Stimulated activated CD4-positive, alpha-beta T cell treated with anti-CD3 and anti-CD28 coated beads, Interleukin-4, amount 100 ng/mL, for 48 hours (primary cell): ENCODE results near the gene ACRBP.
"Not testable (repeated sequence)": the region's sequence is repeated elsewhere in the genome, so short reads cannot be mapped to it uniquely, and the experiment has no call there.

Experiments
- DNase-seq, 2 donors: peaks; one replicate each; pipeline ENCODE4 v3.0.0-alpha.2; 2020; ENCODE audit warnings: low read depth in 2 of 2

The ACRBP gene

GRCh38 chr12:6614513-6615172 is 32.6 kb downstream of the ACRBP start:
- no peak for DNase-seq

GRCh38 chr12:6613776-6614512 is 33.3 kb downstream of the ACRBP start:
- DNase-seq, result no peak

GRCh38 chr12:6613015-6613775 is 34.0 kb downstream of the ACRBP start:
- no peak for DNase-seq

GRCh38 chr12:6612652-6613014 is 34.6 kb downstream of the ACRBP start:
- DNase-seq, result no peak

- no peak for DNase-seq
Observed at GRCh38 chr12:6612247-6612646, 35.0 kb downstream of the ACRBP start.

GRCh38 chr12:6608592-6609281 is 38.5 kb downstream of the ACRBP start:
- DNase-seq, result peak in 1 of 2 donors; percentile 59

- DNase-seq, result peak in 1 of 2 donors; percentile 59
Observed at GRCh38 chr12:6607751-6608591, 39.3 kb downstream of the ACRBP start.

- peak; percentile 47 to 55 for DNase-seq
Observed at GRCh38 chr12:6606331-6607131, 40.7 kb downstream of the ACRBP start.

- peak in 1 of 2 donors; percentile 30 for DNase-seq
Observed at GRCh38 chr12:6605421-6606330, 41.6 kb downstream of the ACRBP start.

GRCh38 chr12:6604259-6605029 is 42.8 kb downstream of the ACRBP start:
- no peak for DNase-seq

- no peak for DNase-seq
Observed at GRCh38 chr12:6603095-6603567, 44.1 kb downstream of the ACRBP start.

- DNase-seq, result no peak
Observed at GRCh38 chr12:6602526-6602925, 44.7 kb downstream of the ACRBP start.

GRCh38 chr12:6595673-6596072 is 51.6 kb downstream of the ACRBP start:
- DNase-seq, result not testable (repeated sequence)

GRCh38 chr12:6592087-6592486 is 55.1 kb downstream of the ACRBP start:
- DNase-seq, result no peak
